NCI-H2081 (cell line): ENCODE results near the gene CTNNBL1.
A peak's percentile ranks its signal among the peaks of the same experiment; 100 is the strongest.
"Not testable (repeated sequence)": the region's sequence is repeated elsewhere in the genome, so short reads cannot be mapped to it uniquely, and the experiment has no call there.

Experiments
- DNase-seq, 2 experiments: peaks; one replicate each; lab custom pipeline; 2025; lab: John Stamatoyannopoulos, UW

Gene CTNNBL1

GRCh38 chr20:37693635-37694626, at the start of gene CTNNBL1:
TSS of gene CTNNBL1 (plus strand) at chr20:37694030. CDS start at chr20:37694123, 93 bp downstream.
- peak; percentile 96 to 97 for DNase-seq

- no peak for DNase-seq
Measured at GRCh38 chr20:37644605-37645004, 49.2 kb upstream of the CTNNBL1 start.

- DNase-seq, result no peak
Measured at GRCh38 chr20:37647946-37648345, 45.9 kb upstream of the CTNNBL1 start.

GRCh38 chr20:37649017-37649416, 44.8 kb upstream of the CTNNBL1 start:
- no peak for DNase-seq

GRCh38 chr20:37649676-37650370, 44.0 kb upstream of the CTNNBL1 start:
- DNase-seq, result no peak

- DNase-seq, result no peak
Measured at GRCh38 chr20:37650661-37651060, 43.2 kb upstream of the CTNNBL1 start.

GRCh38 chr20:37651932-37652331, 41.9 kb upstream of the CTNNBL1 start:
- DNase-seq, result no peak

- DNase-seq, result no peak
Measured at GRCh38 chr20:37656945-37657344, 36.9 kb upstream of the CTNNBL1 start.

GRCh38 chr20:37657924-37658804, 35.7 kb upstream of the CTNNBL1 start:
- no peak for DNase-seq

- DNase-seq, result no peak
Measured at GRCh38 chr20:37661519-37661918, 32.3 kb upstream of the CTNNBL1 start.

- no peak for DNase-seq
Measured at GRCh38 chr20:37662308-37662707, 31.5 kb upstream of the CTNNBL1 start.

- DNase-seq, result not testable (repeated sequence)
Measured at GRCh38 chr20:37664595-37664994, 29.2 kb upstream of the CTNNBL1 start.

GRCh38 chr20:37668166-37668565, 25.7 kb upstream of the CTNNBL1 start:
- no peak for DNase-seq

GRCh38 chr20:37669062-37669772, 24.6 kb upstream of the CTNNBL1 start:
- no peak for DNase-seq

- DNase-seq, result no peak
Measured at GRCh38 chr20:37669773-37670236, 24.0 kb upstream of the CTNNBL1 start.

GRCh38 chr20:37670351-37670791, 23.5 kb upstream of the CTNNBL1 start:
- peak; percentile 20 to 61 for DNase-seq

GRCh38 chr20:37672143-37672542, 21.7 kb upstream of the CTNNBL1 start:
- no peak for DNase-seq

GRCh38 chr20:37673444-37673843, 20.4 kb upstream of the CTNNBL1 start:
- no peak for DNase-seq

- DNase-seq, result no peak
Measured at GRCh38 chr20:37676440-37676839, 17.4 kb upstream of the CTNNBL1 start.

GRCh38 chr20:37677969-37678861, 15.6 kb upstream of the CTNNBL1 start:
- DNase-seq, result no peak
